GM12878 (cell line): ENCODE data around the gene HMGCS1. TPM values are rescaled to one million over a fixed set of nuclear protein-coding genes. Genes with fewer than 3 reads are reported as not detected.

ENCODE experiments used
- ATAC-seq: fragments of 200-7000 bp; cut with Tn5 transposase; 3 replicates; pipeline ENCODE4 v1.9.1; 2020; ENCODE audit warnings: mild to moderate bottlenecking, moderate library complexity
- BruUV-seq: library from RNA; stranded (reverse); fragments of 400-500 nt; replicated peaks from 2 replicates; lab custom pipeline; 2021; lab: Mats Ljungman, UMichigan
- CTCF ChIA-PET: fragments of 300-600 bp; sonication (Branson Sonifier 250); formaldehyde crosslinking; extraction: SDS; loops from one replicate; lab custom pipeline; 2021; ENCODE audit warnings: inconsistent platforms; lab: Yijun Ruan, JAX
- POLR2A ChIA-PET: fragments of 350-600 bp; formaldehyde crosslinking; extraction: SDS; loops from one replicate; lab custom pipeline; 2021; ENCODE audit warnings: inconsistent platforms; lab: Charles Lee
- RAD21 ChIA-PET: fragments of 300-600 bp; sonication (Branson Sonifier 250); formaldehyde crosslinking; loops from one replicate; lab custom pipeline; 2023; ENCODE audit warnings: antibody characterized with exemption; ENCODE audit not compliant: unreplicated experiment; lab: Charles Lee
- SMC1A ChIA-PET: fragments of 300-600 bp; sonication (Branson Sonifier 250); formaldehyde crosslinking; loops from one replicate; lab custom pipeline; 2023; ENCODE audit not compliant: unreplicated experiment, uncharacterized antibody; lab: Charles Lee
- DNase-seq: peaks from one replicate; pipeline ENCODE4 v3.0.0-alpha.2; 2011; ENCODE audit warnings: low read depth, low spot score
- FAIRE-seq: peaks from 3 replicates; lab custom pipeline; 2011; peaks lifted over from hg19 to GRCh38; lab: Jason Lieb, UNC
- H2AFZ ChIP-seq: 2 replicates; pipeline ENCODE4 v1.6.0; 2011; ENCODE audit warnings: low read depth, low read length, control low read depth; ENCODE audit not compliant: control insufficient read depth
- H3K27ac ChIP-seq: 2 replicates; pipeline ENCODE4 v1.5.1; 2011; ENCODE audit warnings: control low read depth; ENCODE audit not compliant: control insufficient read depth, insufficient read depth
- H3K27me3 ChIP-seq, 2 experiments: replicated peaks in 1 of 2; 2 replicates each; pipeline versions ENCODE4 v1.6.0 to v1.6.1; 2011; ENCODE audit warnings: low read length in 1 of 2; ENCODE audit not compliant: control insufficient read depth in 2 of 2, insufficient read depth in 2 of 2
- H3K36me3 ChIP-seq, 2 experiments: 2 replicates each; pipeline ENCODE4 v1.5.1; 2011; ENCODE audit warnings: low read length in 1 of 2; ENCODE audit not compliant: control insufficient read depth in 2 of 2, insufficient read depth in 2 of 2
- H3K4me1 ChIP-seq: 2 replicates; pipeline ENCODE4 v1.6.1; 2011; ENCODE audit warnings: mild to moderate bottlenecking, low read length, moderate library complexity, mixed read lengths; ENCODE audit not compliant: control insufficient read depth, insufficient read depth
- H3K4me2 ChIP-seq: 2 replicates; pipeline ENCODE4 v1.6.0; 2011; ENCODE audit warnings: control low read depth; ENCODE audit not compliant: control insufficient read depth, insufficient read depth
- H3K4me3 ChIP-seq: fragments of 200-600 bp; sonication (generic); 2 replicates; pipeline ENCODE4 v1.5.1; 2016
- H3K79me2 ChIP-seq: 2 replicates; pipeline ENCODE4 v1.6.0; 2011; ENCODE audit warnings: low read length; ENCODE audit not compliant: control insufficient read depth, insufficient read depth
- H3K9ac ChIP-seq: 2 replicates; pipeline ENCODE4 v1.8.0; 2011; ENCODE audit warnings: low read length, control low read depth, mixed read lengths; ENCODE audit not compliant: control insufficient read depth, insufficient read depth
- H3K9me3 ChIP-seq: replicated peaks from 3 replicates; pipeline ENCODE4 v1.5.1; 2011; ENCODE audit warnings: mild to moderate bottlenecking, low read length; ENCODE audit not compliant: control insufficient read depth, insufficient read depth
- H4K20me1 ChIP-seq: 2 replicates; pipeline ENCODE4 v1.6.0; 2011; ENCODE audit not compliant: control insufficient read depth, insufficient read depth
- BCL3 ChIP-seq: IDR thresholded peaks from 2 replicates; pipeline ENCODE4 v1.6.1; 2011; ENCODE audit warnings: borderline replicate concordance, low read depth, mild to moderate bottlenecking, moderate library complexity, low read length; ENCODE audit not compliant: insufficient read depth, poor library complexity, severe bottlenecking
- CBX5 ChIP-seq: sonication (generic); IDR thresholded peaks from 2 replicates; pipeline ENCODE4 v1.6.1; 2016; ENCODE audit warnings: low read depth, moderate library complexity, mild to moderate bottlenecking, inconsistent platforms
- CUX1 ChIP-seq: IDR thresholded peaks from 2 replicates; pipeline ENCODE4 v1.6.1; 2012; ENCODE audit warnings: improper control_type of control experiment, low read depth, low read length; ENCODE audit not compliant: insufficient replicate concordance
- GATAD2B ChIP-seq: fragments of 450-650 bp; conservative IDR thresholded peaks from 2 replicates; pipeline ENCODE4 v1.6.1; 2017; ENCODE audit warnings: low read depth, mild to moderate bottlenecking, moderate library complexity
- HDGF ChIP-seq: fragments of 450-650 bp; IDR thresholded peaks from 2 replicates; pipeline ENCODE4 v1.6.1; 2016; ENCODE audit warnings: antibody characterized with exemption
- JUNB ChIP-seq: IDR thresholded peaks from 2 replicates; pipeline ENCODE4 v1.6.1; 2016; ENCODE audit warnings: antibody characterized with exemption, mild to moderate bottlenecking
- NKRF ChIP-seq: fragments of 450-650 bp; conservative IDR thresholded peaks from 2 replicates; pipeline ENCODE4 v1.6.1; 2017; ENCODE audit warnings: mild to moderate bottlenecking, moderate library complexity
- RAD51 ChIP-seq: fragments of 450-650 bp; IDR thresholded peaks from 2 replicates; pipeline ENCODE4 v1.6.1; 2016; ENCODE audit warnings: moderate library complexity, mild to moderate bottlenecking, inconsistent platforms
- SKIL ChIP-seq: fragments of 450-650 bp; IDR thresholded peaks from 2 replicates; pipeline ENCODE4 v1.6.1; 2017; ENCODE audit warnings: mild to moderate bottlenecking, low read depth, inconsistent platforms; ENCODE audit not compliant: poor library complexity, severe bottlenecking
- STAT3 ChIP-seq: IDR thresholded peaks from 2 replicates; pipeline ENCODE4 v1.6.1; 2011; ENCODE audit warnings: low read depth, low read length, improper control_type of control experiment
- WGBS: methylation state at CpG from one replicate; pipeline ENCODE4 v1.1.6; 2016; ENCODE audit warnings: low lambda C conversion rate; ENCODE audit not compliant: insufficient replicate concordance, insufficient coverage; ENCODE audit errors: missing lambda C conversion rate; 5-methylcytosine and 5-hydroxymethylcytosine counted together
- in situ Hi-C: fragments of 300-500 bp; cut with MboI; formaldehyde crosslinking; loops from 9 replicates; pipeline ENCODE4 v1.14.3; 2018; ENCODE audit warnings: mixed read lengths
- intact Hi-C: fragments of 100-400 bp; cut with micrococcal nuclease; formaldehyde crosslinking; loops from one replicate; pipeline ENCODE4 v1.14.2; 2022; ENCODE audit not compliant: unreplicated experiment
- polyA plus RNA-seq, 11 experiments: library from polyadenylated mRNA; depleted of rRNA in 4 of 11; unstranded in 6 of 11; stranded (reverse) in 5 of 11; fragments of >200 nt; fragmentation: Nextera tagmentation in 4 of 11; fragmentation: Illumina TruSeq in 1 of 11; extraction: Ambion mirVana in 4 of 11; extraction: Trizol in 1 of 11; gene quantifications; 1 replicate in 1 of 11; 2 replicates in 10 of 11; pipeline versions ENCODE4 v1.2.1 to v1.2.3, GENCODE V29; 2011 to 2016; ENCODE audit warnings: inconsistent platforms in 2 of 11, missing spikeins in 2 of 11, low read depth in 1 of 11
- total RNA-seq, 4 experiments: library from RNA; depleted of rRNA in 3 of 4; stranded (reverse); fragments of >200 nt in 3 of 4; fragmentation: Illumina TruSeq in 1 of 4; extraction: Trizol in 1 of 4; gene quantifications; 2 replicates each; pipeline versions ENCODE4 v1.2.1 to v1.2.3, GENCODE V29; 2013 to 2021

Gene HMGCS1
- total and polyA plus RNA-seq, 10 of the 15 experiments (the other 5 are each of a cell fraction or from before 2014, with no cell fraction given), result 24.0 to 193 (median 108) TPM

GRCh38 chr5:43336159-43336558 is 22.9 kb upstream of the HMGCS1 start:
- H3K27me3 ChIP-seq, result no peaks in the 10 kb centered on the region
- H2AFZ ChIP-seq, result no peak overlapping the region
- TF ChIP-seq STAT3, result no peak
- TF ChIP-seq JUNB, result peak; percentile 49
- TF ChIP-seq HDGF, result no peak
- no peak for TF ChIP-seq GATAD2B
- peak; percentile 78; the same call in 1 of the 2 replicates for TF ChIP-seq CBX5
- TF ChIP-seq CUX1, result no peak
- no peak for TF ChIP-seq RAD51
- no peak for TF ChIP-seq NKRF
- no peak for TF ChIP-seq SKIL
- no peak for TF ChIP-seq BCL3
- no peaks in the 10 kb centered on the region for H3K36me3 ChIP-seq
- no TSS peak for BruUV-seq
- in situ Hi-C loops (no loop called here), intact Hi-C loops (no loop called here)
- H3K27ac ChIP-seq, result no peak overlapping the region
- no peak for DNase-seq
- H3K4me3 ChIP-seq, result no peak overlapping the region
- H3K4me1 ChIP-seq, result no peaks in the 10 kb centered on the region
- no peaks in the 10 kb centered on the region for H3K79me2 ChIP-seq
- H3K9ac ChIP-seq, result no peak overlapping the region
- ChIA-PET POLR2A (no interaction called here), RAD21 (no interaction called here), SMC1A (no interaction called here), CTCF (no interaction called here)
- FAIRE-seq, result no peak
- peak; percentile 40; the same call in 2 of the 3 replicates for ATAC-seq
- 3% methylated on average over 2 of the region's 2 CpGs for WGBS
- no peaks in the 10 kb centered on the region for H4K20me1 ChIP-seq
- peaks cover 8% of the 10 kb centered on the region; the same call in 2 of the 3 replicates for H3K9me3 ChIP-seq
- no peak overlapping the region for H3K4me2 ChIP-seq
